ENCODE measurements around the gene NTN1. TPM values are rescaled to one million over a fixed set of nuclear protein-coding genes. Genes with fewer than 3 reads are reported as not detected.

NTN1 gene
- total RNA-seq, 1 experiment from 2014 or later = 17.7 TPM

DNA sequence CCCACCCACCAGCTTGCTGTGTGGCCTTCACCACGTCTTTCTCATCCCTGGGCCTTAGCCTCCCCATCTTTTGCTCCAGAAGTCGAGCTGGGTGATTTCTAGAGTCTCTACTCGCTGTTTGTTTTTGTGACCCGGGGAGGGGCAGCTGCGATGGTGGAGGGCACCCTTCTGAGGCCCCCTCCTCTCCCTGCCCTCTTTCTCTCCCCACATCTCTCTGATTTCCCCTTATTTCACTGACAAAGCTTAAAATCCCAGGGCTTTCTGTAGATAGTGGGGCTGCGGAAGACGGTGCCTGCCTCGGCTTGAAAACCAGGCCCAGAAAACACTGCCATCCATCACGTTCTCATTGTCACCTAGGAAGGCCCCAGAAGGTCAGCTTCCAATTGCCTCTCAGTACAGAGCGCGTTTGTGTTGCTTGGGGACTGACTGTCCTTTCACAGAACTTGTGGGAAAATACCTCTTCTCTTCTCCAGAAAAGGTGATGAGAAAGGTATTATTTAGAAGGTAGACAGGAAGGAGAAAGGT, 95.1 kb downstream of the NTN1 start:
- no peak overlapping the region for H3K4me3 ChIP-seq
- no peaks in the 10 kb centered on the region for H4K20me1 ChIP-seq (ENCODE audit: insufficient read depth)
- H3K9me3 ChIP-seq (ENCODE audit: insufficient read depth, low read depth) = no peaks in the 10 kb centered on the region
- no peaks in the 10 kb centered on the region for H3K9me2 ChIP-seq (ENCODE audit: insufficient read depth)
- ChIA-PET POLR2A (ENCODE audit: unreplicated experiment) (no interaction called here), CTCF (interaction anchor here (0.6 kb wide), 1 partner anchor 81 kb away, joined by 3 read pairs; no protein-coding TSS in a partner anchor)
- H2AFZ ChIP-seq = no peak overlapping the region
- no peaks in the 10 kb centered on the region for H3K79me2 ChIP-seq (ENCODE audit: low read depth)
- intact Hi-C loops (cut with micrococcal nuclease; ENCODE audit: unreplicated experiment) = loop anchor here (10.0 kb wide), 2 partner anchors 112 to 288 kb away; no protein-coding TSS in a partner anchor
- H3K36me3 ChIP-seq (ENCODE audit: low read depth) = no peaks in the 10 kb centered on the region
- BruUV-seq (replicated peaks) = no TSS peak
- no peak overlapping the region for H3K4me2 ChIP-seq
- no peaks in the 10 kb centered on the region for H3K4me1 ChIP-seq (replicated peaks; ENCODE audit: insufficient read depth)
- H3F3A ChIP-seq (ENCODE audit: insufficient read depth, low read depth) = no peaks in the 10 kb centered on the region
- no peak overlapping the region for H3K27ac ChIP-seq
- no peak for DNase-seq
- no peaks in the 10 kb centered on the region for H3K27me3 ChIP-seq (ENCODE audit: insufficient read depth, low read depth)
- no peak for TF ChIP-seq EZH2 (IDR thresholded peaks at IDR 0.05; ENCODE audit: low read depth)
- TF ChIP-seq CTCF (conservative IDR thresholded peaks at IDR 0.05) = no peak

GRCh38 chr17:9116861-9117568, 95.7 kb downstream of the NTN1 start:
- H3K27ac ChIP-seq = no peak overlapping the region
- H2AFZ ChIP-seq = no peak overlapping the region
- H3K4me1 ChIP-seq (replicated peaks; ENCODE audit: insufficient read depth) = no peaks in the 10 kb centered on the region
- no peaks in the 10 kb centered on the region for H3K9me3 ChIP-seq (ENCODE audit: insufficient read depth, low read depth)
- no peaks in the 10 kb centered on the region for H4K20me1 ChIP-seq (ENCODE audit: insufficient read depth)
- H3K27me3 ChIP-seq (ENCODE audit: insufficient read depth, low read depth) = no peaks in the 10 kb centered on the region
- no peaks in the 10 kb centered on the region for H3K9me2 ChIP-seq (ENCODE audit: insufficient read depth)
- no peak overlapping the region for H3K4me3 ChIP-seq
- H3F3A ChIP-seq (ENCODE audit: insufficient read depth, low read depth) = no peaks in the 10 kb centered on the region
- no peaks in the 10 kb centered on the region for H3K79me2 ChIP-seq (ENCODE audit: low read depth)
- no peak for DNase-seq
- POLR2A ChIA-PET (ENCODE audit: unreplicated experiment) = interaction anchor here (0.7 kb wide), 1 partner anchor 182 kb away, joined by 3 read pairs; no protein-coding TSS in a partner anchor
- no peak for TF ChIP-seq CTCF (conservative IDR thresholded peaks at IDR 0.05)
- TF ChIP-seq EZH2 (IDR thresholded peaks at IDR 0.05; ENCODE audit: low read depth) = no peak
- intact Hi-C loops (cut with micrococcal nuclease; ENCODE audit: unreplicated experiment) = loop anchor here (10.0 kb wide), 2 partner anchors 112 to 288 kb away; no protein-coding TSS in a partner anchor
- no TSS peak for BruUV-seq (replicated peaks)
- CTCF ChIA-PET = interaction anchor here (0.6 kb wide), 1 partner anchor 80 kb away, joined by 3 read pairs; no protein-coding TSS in a partner anchor
- no peak overlapping the region for H3K4me2 ChIP-seq
- no peaks in the 10 kb centered on the region for H3K36me3 ChIP-seq (ENCODE audit: low read depth)

DNA sequence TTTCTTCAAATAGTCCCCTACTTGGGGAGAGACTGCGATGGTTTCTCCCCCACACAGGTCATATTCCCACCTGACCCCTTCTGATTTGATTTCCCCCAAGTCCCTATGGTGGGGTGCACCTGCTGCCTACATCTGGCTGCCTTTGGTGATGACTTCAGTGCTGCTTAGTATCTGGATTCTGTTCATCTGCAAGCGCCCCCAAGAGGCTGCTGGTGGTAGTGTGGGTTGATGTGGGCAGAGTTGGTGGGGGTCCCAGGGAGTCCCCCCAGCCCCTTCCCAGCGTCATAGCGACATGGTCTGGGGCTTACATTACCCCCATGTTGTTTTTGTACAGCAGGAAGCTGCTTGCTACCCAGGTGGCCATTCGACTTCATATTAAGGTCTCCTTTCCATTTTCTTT, 99.2 kb downstream of the NTN1 start:
- no peak overlapping the region for H3K4me3 ChIP-seq
- ChIA-PET POLR2A (ENCODE audit: unreplicated experiment) (no interaction called here), CTCF (no interaction called here)
- intact Hi-C loops (cut with micrococcal nuclease; ENCODE audit: unreplicated experiment) = no loop called here
- no peak overlapping the region for H3K27ac ChIP-seq
- no peak for DNase-seq
- no peak overlapping the region for H3K4me2 ChIP-seq
- no peaks in the 10 kb centered on the region for H3K79me2 ChIP-seq (ENCODE audit: low read depth)
- H3F3A ChIP-seq (ENCODE audit: insufficient read depth, low read depth) = no peaks in the 10 kb centered on the region
- no peaks in the 10 kb centered on the region for H3K4me1 ChIP-seq (replicated peaks; ENCODE audit: insufficient read depth)
- no peaks in the 10 kb centered on the region for H4K20me1 ChIP-seq (ENCODE audit: insufficient read depth)
- H3K9me3 ChIP-seq (ENCODE audit: insufficient read depth, low read depth) = no peaks in the 10 kb centered on the region
- TF ChIP-seq EZH2 (IDR thresholded peaks at IDR 0.05; ENCODE audit: low read depth) = no peak
- TF ChIP-seq CTCF (conservative IDR thresholded peaks at IDR 0.05) = no peak; the same call in 1 of the 2 replicates
- no peak overlapping the region for H2AFZ ChIP-seq
- no peaks in the 10 kb centered on the region for H3K36me3 ChIP-seq (ENCODE audit: low read depth)
- H3K9me2 ChIP-seq (ENCODE audit: insufficient read depth) = no peaks in the 10 kb centered on the region
- BruUV-seq (replicated peaks) = no TSS peak
- H3K27me3 ChIP-seq (ENCODE audit: insufficient read depth, low read depth) = no peaks in the 10 kb centered on the region

Data from PC-9 (cell line).